ENCODE measurements around the gene RNF126.

DNA sequence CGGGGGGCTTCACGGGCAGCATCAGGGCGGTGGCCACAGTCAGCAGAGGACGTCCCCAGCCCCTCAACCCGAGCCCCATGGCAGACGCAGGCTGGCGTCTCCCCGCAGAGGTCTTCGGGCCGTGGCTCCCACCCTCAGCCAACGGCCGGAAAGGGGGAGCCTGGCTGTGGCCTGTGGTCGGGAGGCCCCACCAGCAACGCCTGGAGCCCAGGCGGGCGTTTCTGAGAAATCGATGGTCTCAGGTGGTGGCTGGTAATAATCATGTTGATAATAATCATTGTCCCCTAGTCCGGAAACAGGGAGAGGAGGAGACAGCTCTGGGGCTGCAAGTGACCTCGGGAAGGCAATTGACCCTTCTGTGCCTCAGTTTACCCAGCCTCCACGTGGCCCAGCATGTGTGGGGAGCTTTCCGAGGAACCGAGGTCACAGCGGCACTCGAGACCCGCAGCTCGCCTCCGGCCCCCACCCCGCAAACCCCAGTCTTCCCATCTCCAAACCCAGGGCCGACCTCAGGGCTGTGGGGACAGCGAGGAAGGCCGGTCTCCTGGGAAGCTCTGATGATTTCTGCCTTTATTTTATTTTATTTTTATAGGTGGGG lies 32.4 kb upstream of the RNF126 start, which contains the start of gene PRSS57:
- no peak for TF ChIP-seq GATA2 (IDR thresholded peaks at IDR 0.05; ENCODE audit: low read depth, low read length)
- TF ChIP-seq GATA3 (IDR thresholded peaks at IDR 0.05; ENCODE audit: low read depth, low read length) = no peak

All from SH-SY5Y (cell line).